T-cell (primary cell): Measurements from ENCODE around the gene AGAP3. TPM values are rescaled to one million over a fixed set of nuclear protein-coding genes. Genes with fewer than 3 reads are reported as not detected.

ENCODE experiments used
- ATAC-seq, 4 experiments: fragments of 200-7000 bp in 3 of 4; fragments of 150-1000 bp in 1 of 4; cut with Tn5 transposase; replicated peaks in 1 of 4; 1 replicate in 3 of 4; 2 replicates in 1 of 4; pipeline ENCODE4 v1.10.0; 2021; ENCODE audit warnings: moderate library complexity in 3 of 4, mild to moderate bottlenecking in 2 of 4, moderate number of reproducible peaks in 1 of 4
- CTCF ChIA-PET, 2 donors: fragments of 300-600 bp; sonication (Branson Sonifier 250); formaldehyde crosslinking; loops; one replicate each; lab custom pipeline; 2022; ENCODE audit warnings: antibody characterized with exemption in 2 of 2; lab: Charles Lee
- POLR2A ChIA-PET, 2 donors: fragments of 300-600 bp; sonication (Branson Sonifier 250); formaldehyde crosslinking; loops; one replicate each; lab custom pipeline; 2022; ENCODE audit warnings: antibody characterized with exemption in 2 of 2; lab: Charles Lee
- DNase-seq, 35 experiments: peaks; one replicate each; pipeline versions ENCODE4 v3.0.0 to v3.0.0-alpha.2; 2013 to 2023
- H3K27ac ChIP-seq: one replicate; pipeline ENCODE4 v1.5.1; 2013; ENCODE audit warnings: low read length
- H3K27me3 ChIP-seq, 2 experiments: replicated peaks in 1 of 2; 1 replicate in 1 of 2; 2 replicates in 1 of 2; pipeline versions ENCODE4 v1.6.1 to v1.7.0; 2013; ENCODE audit warnings: low read length in 1 of 2, mixed read lengths in 1 of 2; ENCODE audit not compliant: control insufficient read depth in 2 of 2, insufficient read depth in 2 of 2; ENCODE audit errors: extremely low read depth in 1 of 2
- H3K36me3 ChIP-seq, 2 donors: 1 replicate in 1 of 2; 2 replicates in 1 of 2; pipeline versions ENCODE4 v1.6.1 to v1.7.0; 2013; ENCODE audit warnings: low read length in 1 of 2; ENCODE audit not compliant: control insufficient read depth in 2 of 2, insufficient read depth in 1 of 2; ENCODE audit errors: extremely low read depth in 1 of 2
- H3K4me1 ChIP-seq, 2 experiments: 1 replicate in 1 of 2; 2 replicates in 1 of 2; pipeline versions ENCODE4 v1.6.1 to v1.7.0; 2013; ENCODE audit warnings: low read length in 2 of 2, mixed read lengths in 1 of 2; ENCODE audit not compliant: insufficient read depth in 2 of 2, control insufficient read depth in 1 of 2; ENCODE audit errors: extremely low read depth in 1 of 2
- H3K4me3 ChIP-seq, 2 donors: 1 replicate in 1 of 2; 2 replicates in 1 of 2; pipeline versions ENCODE4 v1.5.1 to v1.7.0; 2013; ENCODE audit warnings: mild to moderate bottlenecking in 2 of 2, low read length in 1 of 2, moderate library complexity in 1 of 2; ENCODE audit not compliant: control insufficient read depth in 1 of 2; ENCODE audit errors: extremely low read depth in 1 of 2
- H3K9me3 ChIP-seq: 2 replicates; pipeline ENCODE4 v1.7.0; 2013
- H3K27ac Mint-ChIP-seq, 2 donors: one replicate each; pipeline ENCODE4 v1.8.0; 2020 to 2021; ENCODE audit warnings: mild to moderate bottlenecking in 2 of 2, mixed read lengths in 2 of 2
- H3K27me3 Mint-ChIP-seq, 2 donors: one replicate each; pipeline ENCODE4 v1.8.0; 2021 to 2022; ENCODE audit warnings: mixed read lengths in 2 of 2
- H3K36me3 Mint-ChIP-seq: one replicate; pipeline ENCODE4 v1.8.0; 2021; ENCODE audit warnings: mixed read lengths
- H3K4me1 Mint-ChIP-seq, 3 donors: one replicate each; pipeline ENCODE4 v1.8.0; 2020 to 2022; ENCODE audit warnings: mixed read lengths in 3 of 3, mild to moderate bottlenecking in 1 of 3
- H3K4me3 Mint-ChIP-seq, 3 donors: one replicate each; pipeline ENCODE4 v1.8.0; 2020 to 2022; ENCODE audit warnings: mild to moderate bottlenecking in 3 of 3, mixed read lengths in 3 of 3, moderate library complexity in 3 of 3
- H3K9me3 Mint-ChIP-seq, 3 donors: one replicate each; pipeline ENCODE4 v1.8.0; 2020 to 2022; ENCODE audit warnings: mixed read lengths in 3 of 3
- WGBS: methylation state at CpG from one replicate; pipeline ENCODE4 v1.1.5; 2013; ENCODE audit warnings: missing lambda C conversion rate; ENCODE audit not compliant: insufficient coverage; 5-methylcytosine and 5-hydroxymethylcytosine counted together
- total RNA-seq, 35 experiments: library from RNA in 6 of 35; stranded (reverse) in 6 of 35; fragments of 120-200 nt in 1 of 35; gene quantifications; one replicate each; pipeline versions ENCODE4 v1.2.1 to v1.2.4 and lab custom pipeline; 2013 to 2026

The AGAP3 gene
- total RNA-seq, 5 donors from 2014 or later (not counting 1 experiment from before 2014, with no cell fraction given) = 28.2 to 67.3 (median 50.9) TPM

DNA sequence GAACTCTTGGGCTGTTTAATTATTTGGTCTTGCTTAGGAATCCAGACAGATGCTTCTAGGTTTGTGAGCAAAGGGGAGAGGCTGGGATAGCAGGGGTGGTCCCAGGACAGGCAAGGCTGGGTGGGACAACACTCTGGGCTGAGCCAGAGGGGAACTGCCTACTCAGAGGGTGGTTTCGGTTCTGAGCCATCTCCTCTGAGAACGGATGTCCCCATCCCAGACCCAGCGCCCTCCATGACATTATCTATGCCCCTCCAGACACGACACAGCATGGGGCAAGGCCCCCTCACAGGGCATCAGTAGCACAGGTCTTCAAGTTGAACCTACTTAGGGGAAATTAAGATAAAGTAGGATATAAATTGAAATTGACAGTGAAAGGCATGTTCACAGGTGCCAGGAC is 93.7 kb downstream of the AGAP3 start:
- no peak for ATAC-seq
- WGBS = no CpG with 5 or more reads among the region's 4 CpGs
- POLR2A ChIA-PET = no interaction called here

DNA sequence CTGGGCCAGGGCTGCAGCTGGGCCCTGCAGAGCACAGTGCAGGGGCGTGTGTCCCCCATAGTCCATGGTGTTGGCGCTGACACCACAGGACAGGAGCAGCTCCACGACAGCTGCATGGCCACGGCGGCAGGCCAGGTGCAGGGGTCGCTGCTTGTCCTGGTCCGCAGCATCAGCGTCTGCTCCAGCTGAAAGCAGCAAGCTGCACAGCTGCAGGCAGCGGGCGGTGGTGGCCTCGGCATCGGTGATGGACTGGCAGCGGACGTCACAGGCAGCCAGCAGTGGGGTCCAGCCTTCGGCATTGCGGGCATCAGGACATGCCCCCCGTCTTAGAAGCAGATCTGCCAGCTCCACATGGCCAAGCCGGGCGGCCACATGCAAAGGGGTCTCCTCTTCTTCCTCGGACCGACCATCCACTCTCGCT is 94.7 kb downstream of the AGAP3 start:
- H3K27ac ChIP-seq = no peak overlapping the region
- H3K9me3 Mint-ChIP-seq = no peaks in the 10 kb centered on the region
- 89% methylated on average over 19 of the region's 22 CpGs for WGBS
- no peak overlapping the region for H3K4me3 ChIP-seq
- no peaks in the 10 kb centered on the region for H3K4me1 Mint-ChIP-seq
- H3K27me3 ChIP-seq = peaks cover 2 to 41% of the 10 kb centered on the region in 2 experiments
- no peak overlapping the region for H3K4me3 Mint-ChIP-seq
- no peak overlapping the region for H3K27ac Mint-ChIP-seq
- POLR2A ChIA-PET = no interaction called here
- H3K36me3 ChIP-seq = no peaks in the 10 kb centered on the region
- no peaks in the 10 kb centered on the region for H3K9me3 ChIP-seq
- H3K4me1 ChIP-seq = no peaks in the 10 kb centered on the region
- CTCF ChIA-PET = interaction anchor here in 1 of 2 donors (1.2 kb wide), 1 partner anchor 16 kb away, joined by 3 read pairs; no protein-coding TSS in a partner anchor
- DNase-seq = peak in 1 of 35 experiments; percentile 21
- H3K36me3 Mint-ChIP-seq = no peaks in the 10 kb centered on the region
- ATAC-seq = no peak
- H3K27me3 Mint-ChIP-seq = peaks cover 11 to 18% of the 10 kb centered on the region in 2 donors

More for the DNA sequence above, 93.7 kb downstream of the AGAP3 start:
- Histone ChIP-seq H3K36me3 (no peaks in the 10 kb centered on the region), H3K27me3 (peaks cover 2 to 52% of the 10 kb centered on the region in 2 experiments), H3K9me3 (no peaks in the 10 kb centered on the region), H3K27ac (no peak overlapping the region), H3K4me3 (no peak overlapping the region), H3K4me1 (peaks cover 0 to under 1% of the 10 kb centered on the region in 2 experiments)
- Mint-ChIP-seq H3K27me3 (peaks cover 16 to 22% of the 10 kb centered on the region in 2 donors), H3K4me1 (no peaks in the 10 kb centered on the region), H3K9me3 (no peaks in the 10 kb centered on the region), H3K36me3 (no peaks in the 10 kb centered on the region), H3K4me3 (no peak overlapping the region), H3K27ac (no peak overlapping the region)
- DNase-seq = peak in 1 of 35 experiments; percentile 5
- CTCF ChIA-PET = no interaction called here

DNA sequence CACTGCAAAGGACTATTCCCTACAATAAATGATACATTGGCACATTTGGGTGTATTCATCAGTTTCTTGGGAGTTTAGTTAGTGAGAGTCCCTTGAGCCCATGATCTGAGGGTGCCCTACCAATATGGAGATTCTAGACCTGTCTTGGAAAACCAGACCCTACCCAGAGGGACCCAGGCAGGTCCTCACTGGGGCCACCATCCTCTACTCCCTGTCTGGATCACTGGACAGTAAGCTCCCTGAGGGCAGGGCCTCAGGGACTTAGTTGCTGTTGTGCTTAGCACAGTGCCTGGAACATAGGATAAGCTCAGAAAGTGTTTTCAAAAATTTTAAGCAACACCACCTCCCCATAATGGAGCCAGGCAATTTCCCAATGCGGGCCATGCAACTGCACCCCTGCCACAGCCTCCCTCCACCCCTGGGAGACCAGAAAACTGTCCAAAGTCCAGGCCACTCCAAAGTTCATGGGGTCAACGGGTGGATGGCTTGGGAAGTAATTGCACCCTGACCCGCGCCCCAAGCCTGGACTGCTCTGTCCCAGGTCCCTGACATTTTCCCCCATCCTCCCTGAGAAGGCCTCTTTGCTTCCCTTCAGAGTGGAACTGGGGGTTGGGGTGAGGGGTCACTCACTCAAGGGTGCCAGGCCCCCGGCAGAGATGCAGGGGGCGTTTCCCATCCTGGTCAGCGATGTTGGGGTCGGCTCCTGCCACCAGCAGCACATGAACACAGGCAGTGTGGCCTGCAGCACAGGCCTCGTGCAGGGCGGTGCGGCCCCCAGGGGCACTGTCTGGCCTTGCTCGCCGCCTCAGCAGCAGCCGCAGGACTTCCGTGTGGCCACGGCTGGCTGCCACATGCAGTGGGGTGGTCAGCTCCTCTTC is 99.7 kb downstream of the AGAP3 start:
- DNase-seq (no peak), ATAC-seq (no peak)
- Mint-ChIP-seq H3K27ac (no peak overlapping the region), H3K4me3 (no peak overlapping the region), H3K27me3 (no peaks in the 10 kb centered on the region), H3K9me3 (no peaks in the 10 kb centered on the region), H3K36me3 (no peaks in the 10 kb centered on the region), H3K4me1 (no peaks in the 10 kb centered on the region)
- CTCF ChIA-PET = no interaction called here
- H3K4me3 ChIP-seq = no peak overlapping the region
- POLR2A ChIA-PET = no interaction called here
- no peaks in the 10 kb centered on the region for H3K36me3 ChIP-seq
- H3K27ac ChIP-seq = no peak overlapping the region
- H3K27me3 ChIP-seq = peaks cover 0 to 10% of the 10 kb centered on the region in 2 experiments
- no peaks in the 10 kb centered on the region for H3K4me1 ChIP-seq
- WGBS = 89% methylated on average over 13 of the region's 16 CpGs
- no peaks in the 10 kb centered on the region for H3K9me3 ChIP-seq

DNA sequence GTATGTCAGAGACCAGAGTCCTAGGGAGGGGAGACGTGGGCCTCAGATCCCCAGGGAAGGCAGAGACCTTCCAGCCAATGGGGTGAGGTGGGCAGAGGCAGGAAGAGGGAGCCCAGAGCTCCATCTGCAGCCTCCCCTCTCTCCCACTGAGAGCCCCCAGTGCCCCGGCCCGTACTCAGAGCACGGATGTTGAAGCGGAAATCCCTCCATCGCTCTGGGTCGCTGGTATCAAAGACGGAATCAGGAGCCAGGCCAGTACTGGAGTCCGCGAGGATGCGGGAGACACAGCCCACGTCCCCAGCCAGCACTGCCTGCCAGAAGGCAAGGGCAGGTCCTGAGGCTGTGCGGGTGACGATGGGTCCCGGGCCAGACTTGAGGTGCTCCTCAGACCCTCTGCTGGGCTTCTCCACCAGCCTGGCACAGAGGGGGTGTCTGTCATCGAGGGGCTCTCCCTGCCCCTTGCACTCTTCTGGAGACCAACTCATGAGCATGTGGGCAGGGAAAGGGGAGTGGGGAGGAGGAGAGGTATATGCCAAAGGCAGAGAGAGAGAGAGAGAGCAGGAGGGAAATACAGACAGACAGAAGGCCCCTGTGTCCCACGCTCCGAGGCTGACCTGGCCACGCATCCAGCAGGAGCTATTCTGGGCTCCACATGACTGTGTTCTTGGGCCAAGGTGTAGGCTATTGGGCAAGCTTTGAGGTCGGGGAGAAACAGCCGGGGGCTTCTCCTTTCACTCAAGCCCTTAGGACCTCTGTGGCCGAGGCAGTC is 100.5 kb downstream of the AGAP3 start, which contains the start of gene ASB10:
ASB10 (minus strand) TSS at position 611 of the 769 bp plus-strand sequence; CDS start at position 491, 120 bp downstream.
- POLR2A ChIA-PET = no interaction called here
- WGBS = 88% methylated on average over 20 of the region's 22 CpGs
- H3K4me1 Mint-ChIP-seq = no peaks in the 10 kb centered on the region

DNA sequence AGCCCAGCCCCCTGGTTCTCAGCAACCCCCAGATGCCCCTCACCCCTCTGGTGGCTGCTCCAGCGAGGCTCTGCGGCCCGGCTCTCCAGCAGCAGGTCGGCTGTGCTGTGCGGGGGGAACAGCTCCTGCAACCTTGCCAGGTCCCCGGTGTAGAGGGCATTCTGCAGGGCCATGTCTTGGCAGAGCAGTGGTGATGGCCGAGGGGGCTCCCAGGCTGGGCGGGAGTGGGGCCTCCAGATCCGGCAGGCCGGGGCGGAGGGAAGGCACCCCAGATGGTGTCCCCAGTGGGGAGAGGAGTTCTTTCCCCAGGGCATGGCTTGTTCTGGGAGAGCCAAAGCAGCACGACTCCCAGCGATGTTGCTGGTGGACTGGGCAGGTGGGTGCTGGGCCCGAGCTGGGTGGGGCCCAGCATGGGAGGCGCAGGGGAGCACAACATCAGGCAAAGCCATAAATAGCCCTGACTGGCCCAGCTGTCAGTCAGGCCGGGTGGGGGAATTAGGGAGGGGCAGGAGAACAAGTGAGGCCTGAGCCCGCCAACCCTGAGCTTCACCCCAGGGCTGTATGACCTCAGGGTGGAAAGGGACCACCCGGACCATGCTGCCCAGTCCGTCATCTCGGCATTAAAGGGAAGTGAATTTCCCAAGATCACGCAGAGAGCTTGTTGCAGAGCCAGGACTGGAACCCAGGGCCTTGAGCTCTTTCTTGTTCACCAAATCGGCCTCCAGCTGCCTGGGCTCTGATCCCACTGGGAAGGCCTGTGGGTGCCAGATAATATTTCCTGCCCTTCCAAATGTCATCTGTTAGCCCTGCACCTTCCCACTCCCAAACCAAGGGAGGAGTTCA is 101.4 kb downstream of the AGAP3 start:
- no peaks in the 10 kb centered on the region for H3K4me1 ChIP-seq
- H3K9me3 ChIP-seq = no peaks in the 10 kb centered on the region
- Mint-ChIP-seq H3K36me3 (no peaks in the 10 kb centered on the region), H3K27me3 (no peaks in the 10 kb centered on the region), H3K4me1 (no peaks in the 10 kb centered on the region), H3K27ac (no peak overlapping the region), H3K4me3 (no peak overlapping the region), H3K9me3 (no peaks in the 10 kb centered on the region)
- no peak for DNase-seq
- no peak for ATAC-seq
- ChIA-PET POLR2A (no interaction called here), CTCF (no interaction called here)
- no peak overlapping the region for H3K4me3 ChIP-seq
- H3K27me3 ChIP-seq = peaks cover 0 to 14% of the 10 kb centered on the region in 2 experiments
- WGBS = 85% methylated on average over 22 of the region's 22 CpGs
- no peak overlapping the region for H3K27ac ChIP-seq
- H3K36me3 ChIP-seq = no peaks in the 10 kb centered on the region

More for the DNA sequence above, 100.5 kb downstream of the AGAP3 start, which contains the start of gene ASB10:
- CTCF ChIA-PET = no interaction called here
- H3K27me3 Mint-ChIP-seq = no peaks in the 10 kb centered on the region
- peaks cover 0 to 9% of the 10 kb centered on the region in 2 experiments for H3K27me3 ChIP-seq
- H3K4me3 ChIP-seq = no peak within 1 kb of the TSS
- H3K36me3 Mint-ChIP-seq = no peaks in the 10 kb centered on the region
- no peaks in the 10 kb centered on the region for H3K9me3 ChIP-seq
- no peak within 1 kb of the TSS for H3K27ac Mint-ChIP-seq
- ATAC-seq = no peak
- H3K27ac ChIP-seq = no peak within 1 kb of the TSS
- H3K4me1 ChIP-seq = no peaks in the 10 kb centered on the region
- H3K36me3 ChIP-seq = no peaks in the 10 kb centered on the region
- no peaks in the 10 kb centered on the region for H3K9me3 Mint-ChIP-seq
- H3K4me3 Mint-ChIP-seq = no peak within 1 kb of the TSS
- no peak for DNase-seq

DNA sequence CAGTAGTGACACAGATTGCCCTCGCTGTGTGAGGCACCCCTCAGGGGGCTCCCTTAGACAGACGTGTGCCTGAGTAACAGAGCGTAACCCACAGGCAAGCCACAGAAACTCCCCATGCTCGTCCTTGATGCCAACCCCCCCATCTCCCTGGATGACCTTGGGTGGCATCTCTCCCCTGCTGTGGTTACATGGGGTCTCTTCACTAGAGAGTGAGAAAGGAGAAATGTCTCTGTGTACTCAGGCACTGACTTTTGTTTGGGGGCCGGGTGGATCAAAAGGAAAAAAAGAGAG is 101.9 kb downstream of the AGAP3 start:
- ChIA-PET POLR2A (no interaction called here), CTCF (no interaction called here)
- no peak overlapping the region for H3K27ac ChIP-seq
- no peak for ATAC-seq
- Mint-ChIP-seq H3K36me3 (no peaks in the 10 kb centered on the region), H3K27ac (no peak overlapping the region), H3K4me3 (no peak overlapping the region), H3K9me3 (no peaks in the 10 kb centered on the region), H3K27me3 (no peaks in the 10 kb centered on the region), H3K4me1 (no peaks in the 10 kb centered on the region)
- no peaks in the 10 kb centered on the region for H3K4me1 ChIP-seq
- H3K4me3 ChIP-seq = no peak overlapping the region
- no peaks in the 10 kb centered on the region for H3K9me3 ChIP-seq
- no CpG with 5 or more reads among the region's 5 CpGs for WGBS
- no peak for DNase-seq
- no peaks in the 10 kb centered on the region for H3K36me3 ChIP-seq
- peaks cover 0 to 19% of the 10 kb centered on the region in 2 experiments for H3K27me3 ChIP-seq
